ENCODE data around the gene CNTN5.

CNTN5 gene

GRCh38 chr11:100336873-100337272 is 1316.1 kb downstream of the CNTN5 start:
- no peak for ATAC-seq
- no peak for TF ChIP-seq POU6F1 (CRISPR knock-in tag; IDR thresholded peaks at IDR 0.05; ENCODE audit: borderline replicate concordance, low read depth)
- no peak for TF ChIP-seq PATZ1 (CRISPR knock-in tag; IDR thresholded peaks at IDR 0.05; ENCODE audit: borderline replicate concordance)
- no peak for TF ChIP-seq RARB (CRISPR knock-in tag; IDR thresholded peaks at IDR 0.05)
- TF ChIP-seq ISL1 (CRISPR knock-in tag; IDR thresholded peaks at IDR 0.05), result no peak
- TF ChIP-seq PPARA (CRISPR knock-in tag; IDR thresholded peaks at IDR 0.05; ENCODE audit: borderline replicate concordance), result no peak
- no peak for TF ChIP-seq ESRRG (CRISPR knock-in tag; IDR thresholded peaks at IDR 0.05)
- TF ChIP-seq CSRNP3 (CRISPR knock-in tag; IDR thresholded peaks at IDR 0.05), result no peak
- TF ChIP-seq ARNTL (CRISPR knock-in tag; IDR thresholded peaks at IDR 0.05; ENCODE audit: borderline replicate concordance, low read depth), result no peak
- TF ChIP-seq GLIS3 (CRISPR knock-in tag; IDR thresholded peaks at IDR 0.05), result no peak
- TF ChIP-seq ZFP3 (CRISPR knock-in tag; IDR thresholded peaks at IDR 0.05), result no peak
- no peak for TF ChIP-seq ZNF565 (CRISPR knock-in tag; conservative IDR thresholded peaks at IDR 0.05; ENCODE audit: low read depth)
- TF ChIP-seq TCF4 (CRISPR knock-in tag; IDR thresholded peaks at IDR 0.05; ENCODE audit: borderline replicate concordance), result no peak
- no peak for TF ChIP-seq ZNF70 (CRISPR knock-in tag; IDR thresholded peaks at IDR 0.05)
- no peak for TF ChIP-seq OSR1 (CRISPR knock-in tag; IDR thresholded peaks at IDR 0.05)

GRCh38 chr11:100338144-100338840 is 1317.5 kb downstream of the CNTN5 start:
- TF ChIP-seq TSHZ2 (CRISPR knock-in tag; IDR thresholded peaks at IDR 0.05) (no peak), ZNF8 (CRISPR knock-in tag; IDR thresholded peaks at IDR 0.05) (no peak), TCF4 (CRISPR knock-in tag; IDR thresholded peaks at IDR 0.05; ENCODE audit: borderline replicate concordance) (no peak), ISL1 (CRISPR knock-in tag; IDR thresholded peaks at IDR 0.05) (no peak), GLIS3 (CRISPR knock-in tag; IDR thresholded peaks at IDR 0.05) (no peak), ZFP30 (CRISPR knock-in tag; IDR thresholded peaks at IDR 0.05) (no peak), TOX (CRISPR knock-in tag; IDR thresholded peaks at IDR 0.05; ENCODE audit: borderline replicate concordance) (no peak), POU6F1 (CRISPR knock-in tag; IDR thresholded peaks at IDR 0.05; ENCODE audit: borderline replicate concordance, low read depth) (no peak), CSDC2 (CRISPR knock-in tag; IDR thresholded peaks at IDR 0.05) (no peak)
- ATAC-seq, result no peak

Data from SK-N-SH treated with all-trans-retinoic acid at 6 μM for 48 hours (cell line).